WI38 (cell line): ENCODE results near the gene NAPB.

Source experiments
- H3K4me3 ChIP-seq: 2 replicates; pipeline ENCODE4 v1.5.1; 2011; ENCODE audit warnings: low read depth, mild to moderate bottlenecking, control low read depth, low read length
- TF ChIP-seq, protein P1 (sequence below): IDR thresholded peaks from 2 replicates; pipeline ENCODE4 v1.5.1; 2012; ENCODE audit warnings: low read depth, mild to moderate bottlenecking, control low read depth, low read length

The NAPB gene

DNA sequence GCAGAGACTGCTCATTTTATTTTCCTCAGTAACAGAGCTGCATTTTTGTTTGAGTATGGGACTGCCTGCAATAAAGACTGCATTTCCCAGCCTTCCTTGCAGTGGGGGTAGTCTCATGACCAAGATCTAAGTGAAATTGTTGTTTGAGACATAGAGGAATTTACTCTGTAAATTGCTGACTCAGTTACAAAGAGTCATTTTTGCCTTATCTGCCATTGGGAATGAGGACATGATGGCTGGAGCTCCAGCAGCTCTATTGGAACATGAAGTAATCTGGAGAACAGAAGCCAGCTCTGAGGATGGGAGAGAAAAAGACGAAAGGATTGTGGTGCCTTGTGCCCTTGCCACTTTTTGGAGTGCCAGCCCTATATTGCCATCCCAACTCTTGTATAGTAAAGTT lies 33.5 kb upstream of the NAPB start:
- H3K4me3 ChIP-seq: no peak overlapping the region
- TF ChIP-seq, protein P1, sequence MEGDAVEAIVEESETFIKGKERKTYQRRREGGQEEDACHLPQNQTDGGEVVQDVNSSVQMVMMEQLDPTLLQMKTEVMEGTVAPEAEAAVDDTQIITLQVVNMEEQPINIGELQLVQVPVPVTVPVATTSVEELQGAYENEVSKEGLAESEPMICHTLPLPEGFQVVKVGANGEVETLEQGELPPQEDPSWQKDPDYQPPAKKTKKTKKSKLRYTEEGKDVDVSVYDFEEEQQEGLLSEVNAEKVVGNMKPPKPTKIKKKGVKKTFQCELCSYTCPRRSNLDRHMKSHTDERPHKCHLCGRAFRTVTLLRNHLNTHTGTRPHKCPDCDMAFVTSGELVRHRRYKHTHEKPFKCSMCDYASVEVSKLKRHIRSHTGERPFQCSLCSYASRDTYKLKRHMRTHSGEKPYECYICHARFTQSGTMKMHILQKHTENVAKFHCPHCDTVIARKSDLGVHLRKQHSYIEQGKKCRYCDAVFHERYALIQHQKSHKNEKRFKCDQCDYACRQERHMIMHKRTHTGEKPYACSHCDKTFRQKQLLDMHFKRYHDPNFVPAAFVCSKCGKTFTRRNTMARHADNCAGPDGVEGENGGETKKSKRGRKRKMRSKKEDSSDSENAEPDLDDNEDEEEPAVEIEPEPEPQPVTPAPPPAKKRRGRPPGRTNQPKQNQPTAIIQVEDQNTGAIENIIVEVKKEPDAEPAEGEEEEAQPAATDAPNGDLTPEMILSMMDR: no peak

DNA sequence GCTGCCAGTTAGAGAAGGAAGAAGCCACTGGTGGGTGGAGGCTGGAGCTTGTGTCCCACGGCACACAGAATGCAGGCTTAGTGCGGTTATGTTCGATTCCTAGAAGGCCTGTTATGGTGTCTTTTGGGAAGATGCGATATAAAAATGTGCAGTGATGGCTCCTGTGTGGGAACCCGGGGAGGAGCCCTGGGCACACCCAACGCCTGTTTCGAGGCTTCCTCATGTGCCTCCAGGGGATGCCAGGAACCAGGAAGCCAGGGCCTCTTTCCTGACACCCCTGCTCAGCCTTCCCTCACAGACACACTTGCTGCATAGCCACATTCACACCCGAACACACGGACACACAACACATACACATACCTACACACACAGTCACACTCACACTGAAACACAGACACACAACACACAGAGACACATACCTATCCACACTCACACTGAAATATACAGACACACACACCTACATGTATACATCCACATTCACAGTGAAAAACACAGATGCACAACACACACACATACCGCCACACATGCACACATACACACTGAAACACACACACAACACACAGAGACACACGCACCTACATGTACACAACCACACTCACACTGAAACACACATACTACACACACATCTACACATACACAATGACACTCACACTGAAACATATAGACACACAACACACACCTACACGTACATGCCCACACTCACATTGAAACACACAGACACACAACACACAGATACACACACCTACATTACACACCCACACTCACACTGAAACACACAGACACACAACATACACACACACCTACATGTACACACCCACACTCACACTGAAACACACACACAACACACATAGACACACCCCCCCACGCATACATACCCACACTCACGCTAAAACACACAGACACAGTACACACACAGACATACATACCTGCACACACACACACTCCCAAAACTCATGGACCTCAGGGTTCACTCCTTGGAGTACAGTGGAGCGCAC lies 32.6 kb upstream of the NAPB start:
- H3K4me3 ChIP-seq: no peak overlapping the region
- TF ChIP-seq, protein P1: no peak

DNA sequence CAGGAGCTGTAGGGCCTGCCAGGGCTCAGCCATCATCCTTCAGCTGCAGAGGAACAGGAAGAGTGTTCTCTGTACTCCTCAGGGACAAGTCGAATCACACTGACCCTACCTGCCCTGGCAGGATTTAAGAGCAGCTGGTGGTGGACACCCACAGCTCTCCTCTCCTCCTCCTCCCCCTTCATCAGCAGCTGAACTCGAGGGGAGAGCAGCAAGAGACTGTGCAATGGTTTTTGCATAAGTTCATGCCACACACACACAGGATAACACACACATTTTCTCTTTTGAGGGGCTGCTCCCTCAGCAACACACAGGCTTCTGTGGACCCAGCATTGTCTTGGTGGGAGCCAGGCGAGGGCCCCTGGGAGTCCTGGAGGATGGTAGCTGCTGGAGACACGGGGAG lies 31.5 kb upstream of the NAPB start, which contains the start of gene CST11:
Gene CST11 (minus strand): TSS at position 101 of the 400 bp plus-strand sequence. CDS start 65 bp downstream, at position 36.
- H3K4me3 ChIP-seq: no peak within 1 kb of the TSS
- TF ChIP-seq, protein P1: no peak

DNA sequence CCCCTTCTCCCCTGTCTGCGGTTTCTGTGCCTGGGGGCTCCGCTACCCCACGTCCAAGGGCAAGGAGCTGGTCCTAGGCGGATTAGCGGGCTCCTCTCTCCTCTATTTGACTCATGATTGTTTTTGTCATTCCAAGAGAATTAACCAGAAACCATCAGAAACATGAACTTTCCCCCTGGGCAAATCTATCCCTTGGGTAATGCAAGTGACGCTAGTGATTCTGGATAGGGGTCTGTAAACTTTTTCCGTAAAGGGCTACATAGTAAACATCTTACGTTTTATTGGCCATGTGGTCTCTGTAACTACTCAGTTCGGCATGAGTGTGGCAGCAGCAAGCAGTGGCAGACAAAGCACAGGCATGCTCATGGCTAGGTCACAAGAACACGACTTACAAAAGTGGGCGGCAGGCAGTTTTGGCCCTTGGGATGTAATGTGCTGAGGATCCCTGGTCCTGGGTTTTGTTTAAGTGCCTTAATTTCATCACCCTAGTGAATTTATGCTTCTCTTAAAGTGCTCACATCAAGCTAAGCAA lies 30.7 kb upstream of the NAPB start:
- TF ChIP-seq, protein P1: no peak
- no peak overlapping the region for H3K4me3 ChIP-seq

DNA sequence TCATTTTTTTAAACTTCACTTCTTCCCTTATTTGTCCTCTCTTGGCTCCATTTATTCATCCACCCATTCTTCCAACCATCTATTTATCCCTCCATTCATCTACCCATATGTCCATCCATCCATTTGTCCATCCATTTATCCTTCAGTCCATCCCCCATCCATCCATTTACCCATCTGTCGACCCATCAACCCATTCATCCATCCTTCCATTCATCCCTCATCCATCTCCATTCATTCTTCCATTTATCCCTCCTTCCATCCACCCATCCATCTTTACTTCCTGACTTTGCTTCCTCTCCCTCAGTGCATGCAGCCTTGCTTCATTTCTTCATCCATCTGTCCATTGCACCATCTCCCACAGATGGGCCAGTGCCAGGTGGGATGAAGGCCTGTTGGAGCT lies 29.6 kb upstream of the NAPB start:
- H3K4me3 ChIP-seq: no peak overlapping the region
- TF ChIP-seq, protein P1: no peak

DNA sequence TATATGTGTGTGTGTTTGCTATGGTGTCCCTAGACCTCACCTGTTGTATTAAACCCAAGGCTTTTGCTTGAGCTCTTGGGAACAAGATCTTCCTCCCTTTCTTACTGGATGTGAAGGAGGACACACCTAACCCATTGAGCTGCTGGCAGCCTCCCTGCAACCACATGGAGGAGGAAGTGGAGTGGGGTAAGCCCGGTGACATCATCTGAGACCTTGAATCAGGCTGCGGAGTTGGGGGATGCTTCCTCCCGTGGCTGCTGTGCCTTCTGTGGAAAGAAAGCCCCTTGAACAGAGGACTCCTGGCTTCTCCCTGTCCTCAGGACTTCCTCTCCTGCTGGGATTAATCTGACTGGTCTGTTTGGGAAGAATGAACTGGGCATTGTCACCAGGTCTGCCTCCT lies 28.1 kb upstream of the NAPB start:
- H3K4me3 ChIP-seq: no peak overlapping the region
- TF ChIP-seq, protein P1: no peak

DNA sequence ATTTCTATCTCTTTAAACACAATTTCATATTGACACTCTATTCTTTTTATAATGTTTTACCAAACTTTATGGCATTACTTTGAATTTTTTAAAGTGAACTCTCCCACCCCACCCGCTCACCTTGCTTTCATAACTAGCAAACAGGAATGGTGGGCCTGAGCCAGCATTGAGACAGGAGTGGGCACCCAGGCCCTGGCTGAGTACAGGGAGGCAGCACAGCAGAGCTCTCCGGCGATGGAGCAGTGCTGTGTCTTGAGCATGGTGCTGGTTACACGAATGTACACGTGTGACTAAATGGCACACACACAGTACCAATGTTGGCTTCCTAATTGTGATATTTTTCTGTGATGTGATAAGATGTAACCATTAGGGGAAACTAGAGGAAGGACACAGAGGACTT lies 26.9 kb upstream of the NAPB start:
- no peak overlapping the region for H3K4me3 ChIP-seq
- TF ChIP-seq, protein P1: no peak
